Cerebellar cortex (tissue), 1 donor: ENCODE data around the gene COA6.
"Not testable (repeated sequence)": the region's sequence is repeated elsewhere in the genome, so short reads cannot be mapped to it uniquely, and the experiment has no call there.

Experiments
- DNase-seq: peaks from one replicate; pipeline ENCODE4 v3.0.0-alpha.2; 2015; ENCODE audit warnings: low spot score

Gene COA6

DNA sequence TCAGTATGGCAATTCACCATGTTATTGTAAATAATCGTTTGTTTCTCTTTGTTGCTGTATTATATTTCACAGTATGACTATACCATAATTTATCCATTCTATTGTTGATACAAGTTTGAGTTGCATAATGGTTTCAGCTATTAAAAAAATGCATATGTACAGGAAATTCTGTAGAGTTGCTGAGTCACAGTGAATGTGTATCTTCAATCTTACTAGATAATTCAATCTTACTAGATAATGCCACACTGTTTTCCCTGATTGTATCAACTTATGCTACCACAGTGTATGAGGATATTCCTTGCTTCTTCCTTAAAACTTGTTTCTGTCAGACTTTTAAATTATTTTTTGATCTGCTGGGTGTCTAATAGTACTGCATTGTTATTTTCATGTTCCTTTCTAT lies 3.5 kb upstream of the COA6 start:
- DNase-seq, result no peak

DNA sequence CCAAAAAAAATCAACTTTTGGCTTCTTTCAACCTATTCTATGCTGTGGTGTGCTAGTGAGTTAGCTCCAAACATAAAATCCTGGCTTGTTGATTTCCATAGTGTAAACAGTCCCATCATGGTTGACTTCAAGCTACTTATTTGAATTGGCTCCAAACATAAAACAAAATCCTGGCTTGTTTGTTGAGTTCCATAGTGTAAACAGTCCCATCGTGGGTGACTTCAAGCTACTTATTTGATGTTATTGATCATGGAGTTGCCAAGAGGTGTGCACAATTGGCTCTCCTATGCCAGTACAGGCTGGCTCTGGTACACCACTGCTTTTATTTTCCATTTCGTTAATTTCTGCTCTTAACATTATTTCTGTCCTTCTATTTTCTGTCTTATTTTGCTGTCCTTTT lies 1.8 kb upstream of the COA6 start:
- DNase-seq, result no peak

DNA sequence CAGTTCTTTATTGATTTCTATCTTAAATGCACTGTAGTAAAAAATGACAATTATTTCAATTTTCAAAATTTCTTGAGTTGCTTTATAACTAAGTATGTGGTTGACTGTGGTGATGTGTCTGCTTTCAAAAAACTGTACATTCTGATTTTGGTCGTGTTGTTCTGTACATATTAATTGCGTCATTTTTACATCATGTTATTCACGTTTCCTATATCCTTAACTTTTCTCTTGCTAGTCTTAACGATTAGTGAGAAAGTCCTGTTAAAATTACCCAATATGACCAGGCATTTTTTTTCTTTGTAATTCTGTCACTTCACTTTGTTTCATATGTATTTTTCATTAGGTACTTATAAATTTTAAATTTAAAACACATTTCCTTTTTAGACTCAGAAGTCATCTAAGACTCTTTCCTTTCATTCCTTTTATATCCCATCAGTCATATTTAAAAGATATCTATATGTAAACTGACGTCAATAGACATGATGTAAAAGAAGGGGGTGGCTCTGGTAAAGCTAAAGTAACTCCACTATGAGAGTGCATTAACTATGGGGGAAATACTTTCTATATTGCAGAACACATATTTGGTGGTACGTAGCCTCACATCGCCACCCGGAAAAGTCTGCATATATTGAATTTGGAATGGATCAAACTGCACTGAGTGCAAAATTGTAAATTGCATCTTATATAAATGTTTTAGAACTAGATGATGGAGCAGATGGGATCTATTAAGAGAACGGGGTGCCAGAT lies 1.1 kb upstream of the COA6 start:
- DNase-seq, result no peak

DNA sequence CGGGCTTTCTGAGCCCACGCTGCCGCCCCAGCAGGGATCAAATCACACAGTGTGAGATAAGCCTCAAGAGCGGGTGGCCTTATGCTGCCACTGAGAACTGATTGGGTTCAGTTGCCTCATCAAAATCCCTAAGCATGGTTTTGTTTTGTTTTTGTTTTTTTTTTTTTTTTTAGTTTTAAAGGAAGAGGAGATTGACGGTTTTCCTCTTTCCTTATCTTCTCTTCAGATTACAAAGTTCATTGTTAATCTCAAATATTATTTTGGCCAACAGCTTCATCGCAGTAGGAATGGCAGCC lies 651 bp downstream of the COA6 start:
- DNase-seq, result no peak

DNA sequence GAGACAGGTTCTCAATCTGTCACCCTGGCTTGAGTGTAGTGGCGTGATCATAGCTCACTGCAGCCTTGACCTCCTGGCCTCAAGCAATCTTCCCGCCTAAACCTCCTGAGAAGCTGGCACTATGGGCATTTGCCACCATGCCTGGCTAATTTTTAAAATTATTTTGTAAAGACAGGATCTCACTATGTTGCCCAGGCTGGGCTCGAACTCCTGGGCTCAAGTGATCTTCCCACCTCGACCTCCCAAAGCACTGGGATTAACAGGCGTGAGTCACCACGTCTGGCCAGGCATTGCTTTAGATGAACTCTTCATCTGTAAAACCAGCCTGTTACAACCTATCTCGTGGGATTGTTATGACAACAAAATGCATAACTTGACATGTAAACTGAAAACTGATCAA lies 2.4 kb downstream of the COA6 start:
- DNase-seq, result no peak

DNA sequence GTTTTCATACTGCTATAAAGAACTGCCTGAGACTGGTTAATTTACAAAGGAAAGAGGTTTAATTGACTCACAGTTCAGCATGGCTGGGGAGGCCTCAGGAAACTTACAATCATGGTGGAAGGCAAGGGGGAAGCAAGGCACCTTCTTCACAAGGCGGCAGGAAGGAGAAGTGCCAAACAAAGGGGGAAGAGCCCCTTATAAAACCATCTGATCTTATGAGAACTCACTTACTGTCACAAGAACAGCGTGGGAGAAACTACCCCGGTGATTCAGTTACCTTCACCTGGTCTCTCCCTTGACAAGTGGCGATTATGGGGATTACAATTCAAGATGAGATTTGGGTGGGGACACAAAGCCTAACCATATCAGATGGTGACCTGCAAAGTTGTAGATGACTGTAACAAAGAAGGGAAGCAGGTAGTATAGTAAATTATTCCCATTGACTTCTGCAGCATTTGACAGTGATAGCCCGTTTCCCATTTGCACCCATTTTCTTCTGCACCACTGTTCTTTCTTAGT lies 6.4 kb downstream of the COA6 start:
- DNase-seq, result not testable (repeated sequence)

DNA sequence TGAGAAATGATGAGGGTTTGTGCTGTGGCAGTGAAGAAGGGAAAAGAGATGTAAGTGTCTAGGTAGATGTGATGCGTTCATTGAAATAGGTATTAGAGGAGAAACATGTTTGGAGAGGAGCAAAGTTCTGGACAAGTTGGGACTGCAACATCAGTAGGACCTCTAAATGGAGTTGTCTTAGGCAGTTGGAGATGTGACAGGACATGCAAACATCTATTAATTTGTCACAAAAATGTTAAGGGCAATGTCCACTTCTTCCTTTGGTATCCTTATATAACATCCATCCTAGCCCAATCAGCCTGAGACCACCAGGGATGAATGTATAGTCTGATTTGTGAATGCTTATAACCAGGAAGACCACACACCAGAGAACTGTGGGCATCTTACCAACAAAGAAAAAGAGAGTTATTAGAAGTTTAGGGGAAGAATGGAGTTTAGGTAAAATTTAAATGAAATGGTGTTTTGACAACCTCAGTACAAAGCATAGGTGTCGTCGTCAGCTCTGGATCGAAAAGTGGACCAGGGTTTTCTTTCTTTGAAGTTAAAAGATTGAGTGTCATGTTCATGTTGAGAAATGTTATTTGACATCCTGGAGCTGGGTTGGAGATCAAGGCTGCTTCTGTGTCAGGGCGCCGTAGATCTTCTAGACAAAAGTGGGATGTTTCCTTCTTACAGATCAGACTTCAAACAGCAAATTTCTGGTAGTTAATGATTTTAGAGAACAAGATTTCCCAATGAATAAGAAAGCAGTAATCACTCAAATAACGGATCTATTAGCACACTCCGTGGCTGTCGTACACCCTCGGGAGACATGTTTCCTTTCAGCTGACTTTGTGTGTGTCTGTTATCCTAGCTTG lies 8.7 kb downstream of the COA6 start:
- DNase-seq, result no peak

DNA sequence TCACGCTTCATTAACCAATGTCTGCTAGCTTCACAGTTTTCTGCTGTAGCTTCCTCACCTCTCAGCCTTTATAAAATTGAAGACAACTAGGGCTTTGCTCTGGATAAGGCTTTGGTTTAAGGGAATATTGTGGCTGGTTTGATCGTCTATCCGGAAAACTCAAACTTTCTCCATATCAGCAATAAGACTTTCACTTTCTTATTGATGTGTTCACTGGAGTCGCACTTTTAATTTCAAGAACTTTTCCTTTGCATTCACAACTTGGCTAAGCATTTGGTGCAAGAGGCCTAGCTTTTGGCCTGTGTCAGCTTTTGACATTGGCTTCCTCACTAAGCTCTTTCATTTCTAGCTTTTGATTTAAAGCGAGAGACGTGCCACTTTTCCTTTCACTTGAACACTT lies 12.9 kb downstream of the COA6 start:
- no peak for DNase-seq

DNA sequence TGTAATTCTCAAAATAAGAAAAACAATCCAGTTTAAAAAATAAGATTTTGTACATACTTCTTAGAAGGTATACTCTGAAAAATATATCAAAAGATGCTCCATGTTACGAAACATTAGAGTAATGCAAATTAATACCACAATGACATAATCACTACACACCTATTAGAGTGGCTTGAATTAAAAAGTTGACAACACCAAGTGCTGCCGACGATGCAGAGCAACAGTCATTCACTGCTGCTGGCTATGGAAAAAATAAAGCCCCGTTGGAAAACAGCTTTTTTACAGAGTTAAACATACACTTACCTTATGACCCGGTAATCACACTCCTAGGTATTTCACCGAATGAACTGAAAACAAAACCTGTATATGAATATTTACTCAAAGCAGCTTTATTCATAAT lies 14.8 kb downstream of the COA6 start:
- no peak for DNase-seq

DNA sequence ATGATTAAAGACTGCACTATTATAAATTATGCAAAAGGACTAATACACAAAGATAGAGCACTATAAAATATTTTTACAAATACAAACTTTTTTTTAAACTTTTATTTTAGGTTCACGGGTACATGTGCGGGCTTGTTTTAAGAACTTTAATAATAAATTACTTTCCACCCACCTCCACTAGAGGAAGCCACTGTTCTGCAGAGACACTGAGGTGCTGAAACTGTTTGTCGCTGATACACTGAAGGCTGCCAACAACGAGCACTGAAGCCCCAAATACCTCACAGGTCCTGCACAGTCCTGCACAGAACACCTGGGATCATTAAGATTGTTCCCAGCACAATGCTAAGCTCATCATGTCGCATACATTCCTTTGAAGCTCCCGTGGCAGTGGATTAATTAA lies 19.9 kb downstream of the COA6 start:
- DNase-seq, result no peak

DNA sequence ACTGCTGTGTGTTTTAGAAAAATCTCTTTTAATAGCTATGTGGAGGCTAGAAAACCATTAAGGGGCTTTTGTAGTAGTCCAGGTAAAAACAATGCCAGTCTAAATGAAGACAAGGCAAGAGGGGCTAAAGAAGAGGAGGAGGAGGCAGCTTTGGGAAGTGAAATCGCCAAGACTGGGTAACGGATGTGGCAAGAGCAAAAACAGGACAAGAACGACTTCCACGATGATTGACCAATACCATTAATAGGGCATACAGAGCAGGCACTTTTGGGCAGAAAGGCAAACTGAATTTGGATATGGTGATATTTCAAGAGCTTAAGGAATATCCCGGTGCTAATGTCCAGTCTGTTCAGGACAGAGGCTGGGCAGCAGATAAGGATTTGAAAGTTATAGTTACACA lies 22.0 kb downstream of the COA6 start:
- no peak for DNase-seq

DNA sequence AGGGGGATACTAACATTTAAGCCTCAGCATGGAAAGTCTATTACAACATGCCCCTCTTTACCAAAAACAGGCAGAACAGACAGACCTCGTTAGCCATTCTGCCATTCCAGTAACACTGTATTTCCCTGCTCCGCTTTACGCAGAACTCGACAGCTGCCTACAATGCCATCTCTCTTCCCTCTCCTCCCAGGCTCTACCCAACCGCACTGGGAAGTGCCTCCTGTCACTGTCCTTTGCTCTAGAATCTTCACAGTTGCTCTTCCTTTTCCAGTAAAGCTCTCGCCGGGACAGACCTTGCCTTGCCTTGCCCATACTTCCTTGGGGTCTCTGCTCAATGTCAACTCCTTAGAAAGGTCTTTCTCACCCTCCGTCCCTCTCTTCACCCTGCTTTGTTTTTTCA lies 22.8 kb downstream of the COA6 start:
- DNase-seq, result no peak

DNA sequence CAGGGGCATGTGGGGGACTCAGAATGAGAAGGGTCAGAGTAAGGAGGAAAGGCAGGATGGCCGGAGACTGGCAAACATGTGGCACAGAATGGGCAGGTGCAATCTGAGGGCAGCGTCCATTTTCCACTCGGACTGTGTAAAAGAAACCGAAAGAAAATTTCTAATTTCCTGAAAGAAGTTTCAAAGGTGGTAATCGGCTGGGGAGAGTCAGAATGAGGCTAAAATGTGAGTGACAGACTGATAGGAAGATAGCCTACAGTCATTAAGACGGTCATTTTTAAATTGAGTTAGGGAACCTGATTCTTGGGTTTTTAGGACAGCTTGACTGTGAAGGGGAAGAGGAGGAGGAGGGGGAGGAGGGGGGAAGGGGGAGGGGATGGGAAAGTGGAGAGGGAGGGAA lies 23.6 kb downstream of the COA6 start:
- no peak for DNase-seq

DNA sequence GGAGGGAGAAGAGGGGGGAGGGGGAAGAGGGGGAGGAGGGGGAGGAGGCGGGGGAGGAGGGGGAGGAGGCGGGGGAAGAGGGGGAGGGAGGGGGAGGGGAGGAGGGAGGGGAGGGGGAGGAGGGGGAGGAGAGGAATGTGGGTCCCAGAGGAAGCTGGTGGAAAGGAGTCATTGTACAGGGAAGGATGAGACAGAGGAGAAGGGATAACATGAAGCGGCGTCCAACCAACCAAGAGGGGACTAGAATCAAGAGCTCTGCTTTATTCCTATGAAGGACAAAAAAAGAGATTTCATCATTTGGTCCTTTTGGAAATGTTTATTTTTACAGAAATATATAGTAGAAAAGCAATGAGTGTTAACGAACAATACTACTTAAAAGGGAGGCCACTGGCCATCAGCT lies 24.5 kb downstream of the COA6 start:
- DNase-seq, result no peak

DNA sequence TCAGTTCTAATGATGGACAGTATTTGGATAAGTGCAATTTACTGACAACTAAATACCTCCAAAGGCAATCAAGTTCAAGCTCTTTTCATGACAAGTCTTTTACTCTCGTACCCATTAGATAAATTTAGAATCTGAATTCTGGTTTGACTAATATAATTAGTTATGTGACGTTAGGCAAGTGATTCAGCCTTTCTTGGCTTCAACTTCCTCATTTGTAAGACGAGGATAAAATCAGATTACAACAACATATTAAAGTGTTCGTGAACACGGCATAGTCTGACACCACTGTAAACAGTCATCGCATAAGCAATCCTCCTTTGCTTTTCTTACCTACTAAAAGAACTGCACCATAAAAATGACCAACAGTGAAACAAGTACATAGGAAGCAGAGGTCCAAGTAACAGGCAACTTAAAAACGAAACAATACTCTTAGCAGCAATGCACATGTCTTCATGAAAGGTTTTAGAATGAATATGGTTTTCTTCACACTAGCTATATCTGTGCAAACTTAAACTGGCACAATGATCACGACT lies 25.7 kb downstream of the COA6 start:
- DNase-seq, result no peak

DNA sequence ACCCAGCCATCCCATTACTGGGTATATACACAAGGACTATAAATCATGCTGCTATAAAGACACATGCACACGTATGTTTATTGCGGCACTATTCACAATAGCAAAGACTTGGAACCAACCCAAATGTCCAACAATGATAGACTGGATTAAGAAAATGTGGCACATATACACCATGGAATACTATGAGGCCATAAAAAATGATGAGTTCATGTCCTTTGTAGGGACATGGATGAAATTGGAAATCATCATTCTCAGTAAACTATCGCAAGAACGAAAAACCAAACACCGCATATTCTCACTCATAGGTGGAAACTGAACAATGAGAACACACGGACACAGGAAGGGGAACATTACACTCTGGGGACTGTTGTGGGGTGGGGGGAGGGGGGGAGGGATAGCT lies 26.3 kb downstream of the COA6 start:
- not testable (repeated sequence) for DNase-seq

DNA sequence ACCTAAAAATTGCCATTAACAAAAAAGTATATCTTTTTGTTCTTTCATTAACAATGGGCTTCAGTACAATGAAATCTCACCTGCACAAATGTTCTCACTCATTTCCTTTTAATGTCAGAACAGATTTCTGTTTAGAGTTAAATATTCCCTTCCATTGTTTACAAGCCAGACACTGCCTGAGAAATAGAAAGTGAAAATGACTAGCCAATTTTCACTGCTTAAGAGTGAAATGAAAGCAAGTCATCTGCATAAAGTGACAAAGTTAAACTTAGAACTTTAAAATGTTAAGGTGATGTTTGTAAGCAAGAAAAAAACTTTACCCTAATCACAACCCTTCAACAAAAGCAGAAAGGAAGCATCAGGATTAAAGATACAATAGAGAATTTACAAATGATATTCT lies 27.5 kb downstream of the COA6 start:
- no peak for DNase-seq

DNA sequence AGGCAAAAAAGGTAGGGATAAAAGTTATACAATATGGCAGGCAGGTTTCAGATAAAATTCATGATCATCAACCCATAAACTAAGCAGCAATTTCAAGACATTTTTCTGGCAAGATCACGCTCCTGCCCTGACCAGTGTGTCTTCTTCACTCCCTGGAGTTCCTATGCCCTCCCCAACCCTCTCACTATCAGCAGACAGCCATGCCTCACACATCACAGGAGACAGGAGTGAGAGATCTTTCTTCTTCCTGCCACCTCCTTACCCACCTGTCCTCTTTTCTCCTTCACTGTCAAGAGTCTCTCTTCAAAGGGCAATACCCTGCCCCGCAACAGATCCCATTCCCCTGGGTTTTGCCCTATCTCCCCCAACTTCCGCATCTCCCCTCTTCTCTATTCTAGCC lies 28.4 kb downstream of the COA6 start:
- DNase-seq, result no peak

DNA sequence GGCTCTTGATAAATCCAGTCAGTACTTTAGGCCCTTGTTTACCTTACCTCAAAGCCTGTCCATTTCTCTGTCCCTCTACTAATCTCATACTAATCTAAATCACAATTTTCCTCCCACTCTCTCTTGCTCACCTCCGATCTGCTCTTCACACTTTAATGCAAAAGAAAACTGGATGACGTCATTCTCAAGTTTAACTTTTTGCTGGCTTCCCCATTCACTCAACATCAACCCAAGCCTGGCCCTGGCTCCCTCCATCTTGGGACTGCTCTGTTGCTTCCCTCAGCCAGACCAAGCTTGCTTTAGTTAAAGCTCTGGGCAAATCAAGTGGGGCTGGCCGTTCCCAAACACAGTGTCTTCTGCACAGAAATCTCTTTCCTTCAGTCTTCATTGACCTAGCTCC lies 29.7 kb downstream of the COA6 start:
- no peak for DNase-seq

DNA sequence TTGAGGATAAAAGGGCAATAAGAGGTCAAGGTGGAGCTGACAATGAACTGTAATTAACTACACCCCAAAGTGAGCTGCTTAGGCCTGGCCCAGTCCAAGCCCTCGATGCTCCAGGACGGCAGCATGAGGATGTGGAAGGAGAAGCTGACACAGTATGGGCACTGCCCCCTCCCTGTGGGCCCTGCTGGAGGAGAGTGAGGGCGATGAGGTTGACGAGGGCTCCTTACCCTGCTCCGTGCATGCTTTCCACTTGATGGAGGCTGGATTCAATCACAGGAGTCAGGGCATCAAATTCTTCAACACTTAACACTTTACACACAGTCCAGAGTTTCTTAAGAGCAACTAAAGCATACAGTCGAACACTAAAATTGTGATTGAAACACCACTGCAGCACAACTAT lies 32.4 kb downstream of the COA6 start:
- DNase-seq, result no peak

DNA sequence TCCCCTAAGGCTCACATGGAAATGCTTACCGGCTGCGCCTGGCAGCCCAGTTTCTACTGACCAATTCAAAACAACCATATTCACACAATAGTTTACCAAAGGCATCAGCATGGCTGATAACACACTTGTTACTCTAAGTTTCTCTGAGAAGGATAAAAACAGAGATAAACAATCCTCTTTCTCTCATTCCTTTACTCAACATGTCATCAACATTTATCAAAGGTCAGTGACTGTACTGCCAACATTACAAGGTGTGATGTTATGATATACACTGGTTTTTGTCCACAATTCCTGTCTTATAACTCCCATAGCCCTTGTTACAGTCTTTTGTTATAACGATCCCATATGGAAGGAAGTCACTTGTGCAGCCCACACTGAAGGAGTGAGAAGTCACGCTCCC lies 33.6 kb downstream of the COA6 start:
- no peak for DNase-seq

DNA sequence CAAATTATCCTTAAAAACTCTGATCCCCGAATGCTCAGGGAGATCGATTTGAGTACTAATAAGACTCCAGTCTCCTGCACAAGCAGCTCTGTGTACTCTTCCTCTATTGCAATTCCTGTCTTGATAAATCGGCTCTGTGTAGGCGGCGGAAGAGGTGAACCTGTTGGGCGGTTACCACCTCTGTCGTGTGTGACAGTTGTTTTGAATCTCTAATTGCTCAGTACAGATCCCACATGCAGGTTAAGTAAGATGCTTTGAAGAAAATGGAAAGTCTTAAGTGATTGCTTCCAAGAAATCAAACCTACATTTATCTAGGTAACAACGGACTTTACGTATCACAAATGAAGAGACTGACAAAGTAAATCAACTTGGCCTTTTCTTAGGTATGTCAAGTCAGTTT lies 35.5 kb downstream of the COA6 start:
- DNase-seq, result no peak

DNA sequence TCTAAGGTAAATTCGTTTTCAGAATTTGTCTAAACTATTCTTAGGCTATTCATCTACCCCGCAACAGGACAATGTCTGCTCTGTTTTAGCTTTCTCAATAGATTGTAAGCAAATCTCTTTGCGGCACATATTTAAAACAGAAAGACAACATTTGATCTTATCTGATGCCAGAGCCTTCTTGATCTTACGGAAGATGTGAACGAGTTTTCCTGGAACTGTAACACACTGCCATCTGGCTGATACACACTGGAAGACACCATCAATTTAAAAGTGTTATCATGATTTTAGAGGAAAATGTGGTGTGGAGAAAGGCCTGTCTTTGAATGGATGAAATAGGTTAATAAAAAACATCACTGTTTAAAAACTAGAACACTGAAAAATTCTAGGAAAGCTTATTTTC lies 36.1 kb downstream of the COA6 start:
- DNase-seq, result peak; percentile 51
